ENCODE data around the gene KRT1.

DNA sequence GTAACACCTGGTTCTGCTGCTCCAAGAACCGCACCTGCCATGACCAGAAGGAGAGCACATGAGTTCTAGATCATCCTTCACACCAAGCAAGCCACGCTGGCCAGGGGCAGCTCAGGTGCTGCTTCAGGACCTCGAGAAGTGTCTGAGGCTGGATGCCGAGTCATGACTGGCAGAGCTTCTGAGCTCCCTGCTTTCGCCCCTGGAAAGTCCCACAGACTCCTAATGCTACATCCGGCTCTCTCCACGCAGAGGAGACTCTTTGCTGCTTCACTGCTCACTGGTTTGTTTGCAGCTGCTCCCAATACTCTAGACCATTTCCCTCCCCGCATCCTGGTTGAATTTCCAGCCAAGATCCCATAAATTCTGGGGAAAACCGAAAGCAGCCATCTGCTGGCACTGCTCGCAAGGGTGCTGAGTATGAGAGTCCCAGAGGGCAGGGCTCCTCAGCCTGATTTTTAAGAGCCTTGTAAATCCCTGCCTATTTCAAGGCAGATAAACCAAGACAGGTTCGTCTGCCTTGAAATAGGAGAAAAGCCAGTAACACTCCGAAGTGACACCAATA, 29.6 kb downstream of the KRT1 start:
- TF ChIP-seq EZH2 (IDR thresholded peaks at IDR 0.05; ENCODE audit: insufficient read depth, poor library complexity, severe bottlenecking), result no peak
- TF ChIP-seq EZH2phosphoT487 (IDR thresholded peaks at IDR 0.05; ENCODE audit: insufficient read depth, low read depth), result no peak

Measured in GM23248 (cell line).